Adrenal gland (tissue), 12 donors: ENCODE measurements around the gene PCDHGA5. TPM values are rescaled to one million over a fixed set of nuclear protein-coding genes. Genes with fewer than 3 reads are reported as not detected.
A peak's percentile ranks its signal among the peaks of the same experiment; 100 is the strongest.

Source experiments
- DNase-seq, 7 donors: peaks; one replicate each; pipeline ENCODE4 v3.0.0-alpha.2; 2019 to 2020
- H3K27ac ChIP-seq, 5 donors: fragments of 200-600 bp; sonication (generic) in 4 of 5; 1 replicate in 3 of 5; 2 replicates in 2 of 5; pipeline versions ENCODE4 v1.5.1 to v1.8.0; 2016 to 2020; ENCODE audit warnings: mild to moderate bottlenecking in 1 of 5
- H3K27me3 ChIP-seq: fragments of 200-600 bp; 2 replicates; pipeline ENCODE4 v1.8.0; 2021
- H3K36me3 ChIP-seq, 2 donors: fragments of 200-600 bp; replicated peaks in 1 of 2; 1 replicate in 1 of 2; 2 replicates in 1 of 2; pipeline versions ENCODE4 v1.5.1 to v1.8.0; 2018 to 2022
- H3K4me1 ChIP-seq, 2 donors: fragments of 200-600 bp; replicated peaks in 1 of 2; 1 replicate in 1 of 2; 2 replicates in 1 of 2; pipeline versions ENCODE4 v1.5.1 to v1.8.0; 2018 to 2021
- H3K4me3 ChIP-seq, 4 donors: fragments of 200-600 bp; sonication (generic) in 3 of 4; one replicate each; pipeline ENCODE4 v1.5.1; 2016 to 2018
- H3K9me3 ChIP-seq, 3 donors: fragments of 200-600 bp; sonication (generic) in 1 of 3; replicated peaks in 1 of 3; 1 replicate in 2 of 3; 2 replicates in 1 of 3; pipeline versions ENCODE4 v1.5.1 to v1.8.0; 2016 to 2021
- CTCF ChIP-seq, 6 experiments: fragments of 450-650 bp in 4 of 6; fragments of 200-600 bp in 2 of 6; sonication (generic) in 1 of 6; IDR thresholded peaks; 1 replicate in 5 of 6; 2 replicates in 1 of 6; pipeline versions ENCODE4 v1.5.1 to v1.8.0; 2016 to 2021; ENCODE audit warnings: antibody characterized with exemption in 6 of 6, mild to moderate bottlenecking in 2 of 6, moderate library complexity in 1 of 6
- POLR2A ChIP-seq, 2 donors: fragments of 450-650 bp; IDR thresholded peaks; one replicate each; pipeline ENCODE4 v1.6.1; 2017; ENCODE audit warnings: antibody characterized with exemption in 2 of 2, mild to moderate bottlenecking in 2 of 2, moderate library complexity in 1 of 2
- WGBS, 4 donors: extraction: QIAGEN DNeasy Blood & Tissue Kit in 2 of 4; methylation state at CpG; one replicate each; pipeline versions ENCODE4 v1.1.5 to v1.1.7; 2013 to 2017; 5-methylcytosine and 5-hydroxymethylcytosine counted together
- intact Hi-C, 2 donors: fragments of 100-400 bp; cut with DNase I; formaldehyde crosslinking; loops; one replicate each; pipeline versions ENCODE4 v1.14.1 to v1.15.0; 2022 to 2023
- polyA plus RNA-seq, 3 donors: library from polyadenylated mRNA; stranded (reverse); fragments of 200-250 nt in 2 of 3; fragments of 350-450 nt in 1 of 3; fragmentation: Illumina TruSeq in 1 of 3; extraction: RNeasy Lipid Tissue Mini Kit (QIAGEN cat#74804) in 1 of 3; gene quantifications; one replicate each; pipeline ENCODE4 v1.2.3, GENCODE V29; 2013 to 2014
- total RNA-seq, 9 donors: library from RNA; depleted of rRNA in 4 of 9; stranded (reverse); fragments of >200 nt in 4 of 9; fragments of 120-200 nt in 1 of 9; fragmentation: NEBNext Ultra II Directional in 1 of 9; extraction: Animal tissue kit (Norgen Biotek cat#: 25700) in 1 of 9; gene quantifications; one replicate each; pipeline versions ENCODE4 v1.1.0 to v1.2.4, GENCODE V29; 2013 to 2023
- donor health status: healthy with polysubstance abuse.
- donor health status: Bipolar disorder and iron deficiency.
- donor health status: DM: yes; HTN: yes; CAD: no.
- donor health status: DM: no; HTN: no; CAD: no.
- donor health status: DM: no; HTN: no; CAD: no.
- donor health status: DM: yes; HTN: yes; CAD: no.

Gene PCDHGA5
- total and polyA plus RNA-seq, 12 donors, result 0.24 to 5.9 (median 1.7) TPM

- peak; percentile 86 to 93 (median 89) for DNase-seq
- peak; percentile 91 to 92 for TF ChIP-seq POLR2A (IDR thresholded peaks at IDR 0.05)
- peak; percentile 56 to 84 (median 71) for TF ChIP-seq CTCF (IDR thresholded peaks at IDR 0.05)
- H3K36me3 ChIP-seq, result no peaks in the 10 kb centered on the region
- H3K9me3 ChIP-seq, result peaks cover 11 to 55% (median 17%) of the 10 kb centered on the region in 3 donors
- intact Hi-C loops, result no loop called here
- 1 to 5% (median 2%) methylated on average over 43 to 67 of the region's 67 CpGs for WGBS, 4 donors
- H3K4me1 ChIP-seq, result peaks cover 0 to 9% of the 10 kb centered on the region in 2 donors
- H3K4me3 ChIP-seq, result peak within 1 kb of the TSS; percentile 13 to 79 (median 67)
- H3K27me3 ChIP-seq, result no peaks in the 10 kb centered on the region
- peak within 1 kb of the TSS; percentile 77 to 96 (median 89) for H3K27ac ChIP-seq
Observed at GRCh38 chr5:141320225-141321169, 43.5 kb upstream of the PCDHGA5 start, which contains the start of gene TAF7. Gene TAF7 (minus strand): TSS chr5:141320784. CDS start chr5:141320044, 740 bp downstream.

GRCh38 chr5:141322261-141322660 lies 41.7 kb upstream of the PCDHGA5 start:
- DNase-seq, result no peak
- Histone ChIP-seq H3K4me1 (peaks cover 0 to 9% of the 10 kb centered on the region in 2 donors), H3K4me3 (no peak overlapping the region), H3K27ac (no peak overlapping the region), H3K9me3 (peaks cover 8 to 39% (median 14%) of the 10 kb centered on the region in 3 donors), H3K36me3 (no peaks in the 10 kb centered on the region), H3K27me3 (no peaks in the 10 kb centered on the region)
- intact Hi-C loops, result no loop called here
- WGBS, 4 donors, result 87 to 94% (median 92%) methylated on average over 3 of the region's 3 CpGs
- TF ChIP-seq POLR2A (IDR thresholded peaks at IDR 0.05), result no peak
- TF ChIP-seq CTCF (IDR thresholded peaks at IDR 0.05), result no peak

- Histone ChIP-seq H3K4me3 (no peak overlapping the region), H3K27me3 (no peaks in the 10 kb centered on the region), H3K9me3 (peaks cover 0 to 8% (median 0%) of the 10 kb centered on the region in 3 donors), H3K4me1 (no peaks in the 10 kb centered on the region), H3K36me3 (no peaks in the 10 kb centered on the region), H3K27ac (no peak overlapping the region)
- 8 to 19% (median 13%) methylated on average over 23 to 27 of the region's 27 CpGs for WGBS, 4 donors
- intact Hi-C loops, result no loop called here
- DNase-seq, result peak in 2 of 7 donors; percentile 5 to 60
- TF ChIP-seq CTCF (IDR thresholded peaks at IDR 0.05), result no peak
- TF ChIP-seq POLR2A (IDR thresholded peaks at IDR 0.05), result no peak
Observed at GRCh38 chr5:141326088-141326854, 37.7 kb upstream of the PCDHGA5 start.

- no peaks in the 10 kb centered on the region for H3K4me1 ChIP-seq
- no peak overlapping the region for H3K4me3 ChIP-seq
- peaks cover 0 to 4% (median 0%) of the 10 kb centered on the region in 3 donors for H3K9me3 ChIP-seq
- WGBS, 4 donors, result 75 to 100% (median 79%) methylated on average over 1 to 8 of the region's 8 CpGs
- TF ChIP-seq CTCF (IDR thresholded peaks at IDR 0.05), result no peak
- no peak for DNase-seq
- intact Hi-C loops, result no loop called here
- H3K27ac ChIP-seq, result no peak overlapping the region
- H3K27me3 ChIP-seq, result peaks cover under 1% of the 10 kb centered on the region
- H3K36me3 ChIP-seq, result no peaks in the 10 kb centered on the region
Observed at GRCh38 chr5:141328231-141328630, 35.7 kb upstream of the PCDHGA5 start.
